Fibroblast of pulmonary artery (primary cell): ENCODE measurements around the gene RPL13.

Source experiments
- DNase-seq: peaks from one replicate; pipeline ENCODE4 v3.0.0-alpha.2; 2010; ENCODE audit warnings: low read depth
- H3K4me3 ChIP-seq: replicated peaks from 2 replicates; pipeline ENCODE4 v1.5.1; 2011; ENCODE audit warnings: low read depth, mild to moderate bottlenecking, control low read depth, low read length, moderate library complexity
- TF ChIP-seq, protein P1 (sequence below): IDR thresholded peaks from 2 replicates; pipeline ENCODE4 v1.5.1; 2011; ENCODE audit warnings: mild to moderate bottlenecking, control low read depth, low read length, inconsistent platforms; ENCODE audit errors: missing control alignments

The RPL13 gene

DNA sequence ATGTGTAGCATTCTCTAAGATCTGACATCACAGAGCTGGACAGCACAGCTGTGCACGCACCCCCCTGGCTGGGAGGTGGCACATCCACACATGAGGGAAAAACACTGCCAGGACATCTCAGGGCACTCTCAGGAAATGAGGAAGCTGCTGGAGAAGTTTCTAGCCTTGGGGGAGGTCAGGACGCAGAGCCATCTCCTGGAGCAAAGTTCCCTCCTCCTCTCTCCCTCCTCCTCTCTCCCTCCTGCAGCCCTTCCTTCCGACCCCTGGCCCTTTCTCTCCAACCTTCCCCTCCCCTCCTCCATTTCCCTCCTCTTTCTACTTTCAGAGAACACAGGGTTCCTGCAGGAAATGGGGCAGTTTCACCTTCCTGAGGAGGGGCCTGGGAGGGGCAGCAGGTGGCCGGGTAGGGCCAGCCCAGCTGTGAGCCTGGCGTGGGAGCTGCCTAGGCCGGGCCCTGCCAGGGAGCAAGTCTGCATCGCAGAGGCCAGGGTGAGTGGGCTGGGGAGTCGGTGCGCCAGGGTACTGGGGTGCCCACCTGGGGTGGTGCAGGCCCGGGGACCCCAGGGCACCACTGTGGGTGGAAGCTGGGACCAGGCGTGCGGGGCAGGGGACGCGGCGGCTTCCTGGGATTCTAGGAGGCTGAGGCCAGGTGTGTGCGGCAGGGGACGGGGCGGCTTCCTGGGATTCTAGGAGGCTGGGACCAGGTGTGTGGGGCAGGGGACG lies 52.9 kb downstream of the RPL13 start, which contains the start of gene DPEP1:
Gene DPEP1 (plus strand): TSS at position 412 of the 723 bp plus-strand sequence. CDS start 16,769 bp downstream, outside the sequence.
- TF ChIP-seq, protein P1, sequence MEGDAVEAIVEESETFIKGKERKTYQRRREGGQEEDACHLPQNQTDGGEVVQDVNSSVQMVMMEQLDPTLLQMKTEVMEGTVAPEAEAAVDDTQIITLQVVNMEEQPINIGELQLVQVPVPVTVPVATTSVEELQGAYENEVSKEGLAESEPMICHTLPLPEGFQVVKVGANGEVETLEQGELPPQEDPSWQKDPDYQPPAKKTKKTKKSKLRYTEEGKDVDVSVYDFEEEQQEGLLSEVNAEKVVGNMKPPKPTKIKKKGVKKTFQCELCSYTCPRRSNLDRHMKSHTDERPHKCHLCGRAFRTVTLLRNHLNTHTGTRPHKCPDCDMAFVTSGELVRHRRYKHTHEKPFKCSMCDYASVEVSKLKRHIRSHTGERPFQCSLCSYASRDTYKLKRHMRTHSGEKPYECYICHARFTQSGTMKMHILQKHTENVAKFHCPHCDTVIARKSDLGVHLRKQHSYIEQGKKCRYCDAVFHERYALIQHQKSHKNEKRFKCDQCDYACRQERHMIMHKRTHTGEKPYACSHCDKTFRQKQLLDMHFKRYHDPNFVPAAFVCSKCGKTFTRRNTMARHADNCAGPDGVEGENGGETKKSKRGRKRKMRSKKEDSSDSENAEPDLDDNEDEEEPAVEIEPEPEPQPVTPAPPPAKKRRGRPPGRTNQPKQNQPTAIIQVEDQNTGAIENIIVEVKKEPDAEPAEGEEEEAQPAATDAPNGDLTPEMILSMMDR = no peak
- H3K4me3 ChIP-seq = no peak within 1 kb of the TSS
- no peak for DNase-seq

DNA sequence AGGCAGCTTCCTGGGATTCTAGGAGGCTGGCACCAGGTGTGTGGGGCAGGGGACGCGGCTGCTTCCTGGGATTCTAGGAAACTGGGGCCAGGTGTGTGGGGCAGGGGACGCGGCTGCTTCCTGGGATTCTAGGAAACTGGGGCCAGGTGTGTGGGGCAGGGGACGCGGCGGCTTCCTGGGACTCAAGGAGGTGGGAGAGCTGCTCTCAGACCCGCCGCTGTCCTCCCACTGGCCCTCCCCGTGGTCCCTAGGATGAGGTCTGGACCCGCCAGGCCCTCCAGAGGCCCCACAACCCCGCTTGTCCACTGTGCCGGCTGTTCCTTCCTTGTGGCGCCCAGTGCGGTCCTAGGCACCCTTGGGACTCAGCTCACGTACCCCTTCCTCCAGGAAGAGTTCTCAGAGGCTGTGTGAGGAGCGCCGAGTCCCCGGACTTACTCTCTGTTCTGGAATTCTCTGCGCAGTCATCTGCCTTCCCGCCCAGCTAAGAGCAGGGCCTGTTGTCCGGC lies 53.5 kb downstream of the RPL13 start:
- TF ChIP-seq, protein P1 = no peak
- no peak for DNase-seq
- no peak overlapping the region for H3K4me3 ChIP-seq
